Measurements from ENCODE around the gene COL9A1.

GRCh38 chr6:70257768-70258273 lies 45.1 kb downstream of the COL9A1 start:
- TF ChIP-seq, protein P1, sequence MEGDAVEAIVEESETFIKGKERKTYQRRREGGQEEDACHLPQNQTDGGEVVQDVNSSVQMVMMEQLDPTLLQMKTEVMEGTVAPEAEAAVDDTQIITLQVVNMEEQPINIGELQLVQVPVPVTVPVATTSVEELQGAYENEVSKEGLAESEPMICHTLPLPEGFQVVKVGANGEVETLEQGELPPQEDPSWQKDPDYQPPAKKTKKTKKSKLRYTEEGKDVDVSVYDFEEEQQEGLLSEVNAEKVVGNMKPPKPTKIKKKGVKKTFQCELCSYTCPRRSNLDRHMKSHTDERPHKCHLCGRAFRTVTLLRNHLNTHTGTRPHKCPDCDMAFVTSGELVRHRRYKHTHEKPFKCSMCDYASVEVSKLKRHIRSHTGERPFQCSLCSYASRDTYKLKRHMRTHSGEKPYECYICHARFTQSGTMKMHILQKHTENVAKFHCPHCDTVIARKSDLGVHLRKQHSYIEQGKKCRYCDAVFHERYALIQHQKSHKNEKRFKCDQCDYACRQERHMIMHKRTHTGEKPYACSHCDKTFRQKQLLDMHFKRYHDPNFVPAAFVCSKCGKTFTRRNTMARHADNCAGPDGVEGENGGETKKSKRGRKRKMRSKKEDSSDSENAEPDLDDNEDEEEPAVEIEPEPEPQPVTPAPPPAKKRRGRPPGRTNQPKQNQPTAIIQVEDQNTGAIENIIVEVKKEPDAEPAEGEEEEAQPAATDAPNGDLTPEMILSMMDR (IDR thresholded peaks at IDR 0.05): no peak
- no peak for TF ChIP-seq POLR2AphosphoS5 (IDR thresholded peaks at IDR 0.05)
